ENCODE data around the gene PROK1. TPM values are rescaled to one million over a fixed set of nuclear protein-coding genes. Genes with fewer than 3 reads are reported as not detected.
A peak's percentile ranks its signal among the peaks of the same experiment; 100 is the strongest.

The PROK1 gene
- total and polyA plus RNA-seq, 5 donors from 2014 or later = not detected

- no peak for DNase-seq
- Mint-ChIP-seq H3K4me1 (no peaks in the 10 kb centered on the region), H3K4me3 (no peak overlapping the region), H3K27me3 (peaks cover 5% of the 10 kb centered on the region), H3K9me3 (peaks cover 0 to 1% (median 0%) of the 10 kb centered on the region in 7 donors), H3K36me3 (no peaks in the 10 kb centered on the region), H3K27ac (peak overlapping the region in 1 of 3 donors; percentile 71)
- Histone ChIP-seq H3K4me1 (ENCODE audit: control insufficient read depth, insufficient read depth, low read length, poor library complexity, severe bottlenecking) (no peaks in the 10 kb centered on the region), H3K36me3 (ENCODE audit: control insufficient read depth, insufficient read depth, low read length) (no peaks in the 10 kb centered on the region), H3K27me3 (ENCODE audit: control insufficient read depth, insufficient read depth, low read length) (peaks cover 6% of the 10 kb centered on the region), H3K4me3 (ENCODE audit: low read depth, low read length) (no peak overlapping the region), H3K27ac (ENCODE audit: insufficient read depth, low read length, poor library complexity, severe bottlenecking) (no peak overlapping the region), H3K9me3 (ENCODE audit: control insufficient read depth in 2 of 2, low read length in 2 of 2) (no peaks in the 10 kb centered on the region)
- ATAC-seq (ENCODE audit: low read depth in 2 of 2) = no peak
Measured at GRCh38 chr1:110425612-110426152, 25.3 kb upstream of the PROK1 start.

- Mint-ChIP-seq H3K27me3 (peaks cover 9% of the 10 kb centered on the region), H3K36me3 (no peaks in the 10 kb centered on the region), H3K4me1 (no peaks in the 10 kb centered on the region), H3K4me3 (no peak overlapping the region), H3K27ac (peak overlapping the region in 1 of 3 donors; percentile 32), H3K9me3 (peaks cover 0 to 1% (median 0%) of the 10 kb centered on the region in 7 donors)
- Histone ChIP-seq H3K36me3 (ENCODE audit: control insufficient read depth, insufficient read depth, low read length) (no peaks in the 10 kb centered on the region), H3K27me3 (ENCODE audit: control insufficient read depth, insufficient read depth, low read length) (peaks cover 6% of the 10 kb centered on the region), H3K27ac (ENCODE audit: insufficient read depth, low read length, poor library complexity, severe bottlenecking) (no peak overlapping the region), H3K9me3 (ENCODE audit: control insufficient read depth in 2 of 2, low read length in 2 of 2) (no peaks in the 10 kb centered on the region), H3K4me3 (ENCODE audit: low read depth, low read length) (no peak overlapping the region), H3K4me1 (ENCODE audit: control insufficient read depth, insufficient read depth, low read length, poor library complexity, severe bottlenecking) (no peaks in the 10 kb centered on the region)
- ATAC-seq (ENCODE audit: low read depth in 2 of 2) (no peak), DNase-seq (no peak)
Measured at GRCh38 chr1:110426854-110427253, 24.1 kb upstream of the PROK1 start.

GRCh38 chr1:110428946-110429345 is 22.0 kb upstream of the PROK1 start:
- Mint-ChIP-seq H3K9me3 (peaks cover 0 to 1% (median 0%) of the 10 kb centered on the region in 7 donors), H3K4me3 (no peak overlapping the region), H3K27ac (no peak overlapping the region), H3K27me3 (peaks cover 16% of the 10 kb centered on the region), H3K4me1 (no peaks in the 10 kb centered on the region), H3K36me3 (no peaks in the 10 kb centered on the region)
- no peak for ATAC-seq (ENCODE audit: low read depth in 2 of 2)
- Histone ChIP-seq H3K4me1 (ENCODE audit: control insufficient read depth, insufficient read depth, low read length, poor library complexity, severe bottlenecking) (no peaks in the 10 kb centered on the region), H3K4me3 (ENCODE audit: low read depth, low read length) (no peak overlapping the region), H3K27ac (ENCODE audit: insufficient read depth, low read length, poor library complexity, severe bottlenecking) (no peak overlapping the region), H3K9me3 (ENCODE audit: control insufficient read depth in 2 of 2, low read length in 2 of 2) (no peaks in the 10 kb centered on the region), H3K27me3 (ENCODE audit: control insufficient read depth, insufficient read depth, low read length) (peaks cover 5% of the 10 kb centered on the region), H3K36me3 (ENCODE audit: control insufficient read depth, insufficient read depth, low read length) (no peaks in the 10 kb centered on the region)
- no peak for DNase-seq

GRCh38 chr1:110430366-110430765 is 20.6 kb upstream of the PROK1 start:
- Histone ChIP-seq H3K27me3 (ENCODE audit: control insufficient read depth, insufficient read depth, low read length) (peaks cover 5% of the 10 kb centered on the region), H3K27ac (ENCODE audit: insufficient read depth, low read length, poor library complexity, severe bottlenecking) (no peak overlapping the region), H3K36me3 (ENCODE audit: control insufficient read depth, insufficient read depth, low read length) (no peaks in the 10 kb centered on the region), H3K4me3 (ENCODE audit: low read depth, low read length) (no peak overlapping the region), H3K9me3 (ENCODE audit: control insufficient read depth in 2 of 2, low read length in 2 of 2) (no peaks in the 10 kb centered on the region), H3K4me1 (ENCODE audit: control insufficient read depth, insufficient read depth, low read length, poor library complexity, severe bottlenecking) (no peaks in the 10 kb centered on the region)
- no peak for DNase-seq
- H3K9me3 Mint-ChIP-seq = peaks cover 0 to 1% (median 0%) of the 10 kb centered on the region in 7 donors
- H3K27ac Mint-ChIP-seq = no peak overlapping the region
- no peaks in the 10 kb centered on the region for H3K4me1 Mint-ChIP-seq
- no peak overlapping the region for H3K4me3 Mint-ChIP-seq
- no peak for ATAC-seq (ENCODE audit: low read depth in 2 of 2)
- H3K27me3 Mint-ChIP-seq = peaks cover 16% of the 10 kb centered on the region
- H3K36me3 Mint-ChIP-seq = no peaks in the 10 kb centered on the region

- Histone ChIP-seq H3K27ac (ENCODE audit: insufficient read depth, low read length, poor library complexity, severe bottlenecking) (no peak overlapping the region), H3K27me3 (ENCODE audit: control insufficient read depth, insufficient read depth, low read length) (peaks cover 5% of the 10 kb centered on the region), H3K9me3 (ENCODE audit: control insufficient read depth in 2 of 2, low read length in 2 of 2) (no peaks in the 10 kb centered on the region), H3K36me3 (ENCODE audit: control insufficient read depth, insufficient read depth, low read length) (no peaks in the 10 kb centered on the region), H3K4me1 (ENCODE audit: control insufficient read depth, insufficient read depth, low read length, poor library complexity, severe bottlenecking) (no peaks in the 10 kb centered on the region), H3K4me3 (ENCODE audit: low read depth, low read length) (no peak overlapping the region)
- Mint-ChIP-seq H3K27ac (no peak overlapping the region), H3K4me1 (no peaks in the 10 kb centered on the region), H3K36me3 (no peaks in the 10 kb centered on the region), H3K27me3 (peaks cover 16% of the 10 kb centered on the region), H3K4me3 (no peak overlapping the region), H3K9me3 (no peaks in the 10 kb centered on the region)
- ATAC-seq (ENCODE audit: low read depth in 2 of 2) = no peak
- DNase-seq = no peak
Measured at GRCh38 chr1:110430901-110431300, 20.0 kb upstream of the PROK1 start.

GRCh38 chr1:110433213-110433612 is 17.7 kb upstream of the PROK1 start:
- peaks cover 11% of the 10 kb centered on the region for H3K27me3 Mint-ChIP-seq
- no peak for DNase-seq
- H3K4me3 ChIP-seq (ENCODE audit: low read depth, low read length) = no peak overlapping the region
- H3K4me1 ChIP-seq (ENCODE audit: control insufficient read depth, insufficient read depth, low read length, poor library complexity, severe bottlenecking) = no peaks in the 10 kb centered on the region
- no peaks in the 10 kb centered on the region for H3K9me3 ChIP-seq (ENCODE audit: control insufficient read depth in 2 of 2, low read length in 2 of 2)
- no peaks in the 10 kb centered on the region for H3K36me3 Mint-ChIP-seq
- no peaks in the 10 kb centered on the region for H3K4me1 Mint-ChIP-seq
- H3K27ac ChIP-seq (ENCODE audit: insufficient read depth, low read length, poor library complexity, severe bottlenecking) = no peak overlapping the region
- no peak overlapping the region for H3K4me3 Mint-ChIP-seq
- no peaks in the 10 kb centered on the region for H3K9me3 Mint-ChIP-seq
- ATAC-seq (ENCODE audit: low read depth in 2 of 2) = no peak
- H3K27ac Mint-ChIP-seq = no peak overlapping the region
- peaks cover 5% of the 10 kb centered on the region for H3K27me3 ChIP-seq (ENCODE audit: control insufficient read depth, insufficient read depth, low read length)
- H3K36me3 ChIP-seq (ENCODE audit: control insufficient read depth, insufficient read depth, low read length) = no peaks in the 10 kb centered on the region

- Histone ChIP-seq H3K4me1 (ENCODE audit: control insufficient read depth, insufficient read depth, low read length, poor library complexity, severe bottlenecking) (no peaks in the 10 kb centered on the region), H3K36me3 (ENCODE audit: control insufficient read depth, insufficient read depth, low read length) (no peaks in the 10 kb centered on the region), H3K9me3 (ENCODE audit: control insufficient read depth in 2 of 2, low read length in 2 of 2) (no peaks in the 10 kb centered on the region), H3K27ac (ENCODE audit: insufficient read depth, low read length, poor library complexity, severe bottlenecking) (no peak overlapping the region), H3K27me3 (ENCODE audit: control insufficient read depth, insufficient read depth, low read length) (peaks cover 5% of the 10 kb centered on the region), H3K4me3 (ENCODE audit: low read depth, low read length) (no peak overlapping the region)
- no peak overlapping the region for H3K4me3 Mint-ChIP-seq
- no peak for ATAC-seq (ENCODE audit: low read depth in 2 of 2)
- H3K27me3 Mint-ChIP-seq = peaks cover 15% of the 10 kb centered on the region
- DNase-seq = no peak
- H3K36me3 Mint-ChIP-seq = no peaks in the 10 kb centered on the region
- H3K9me3 Mint-ChIP-seq = no peaks in the 10 kb centered on the region
- no peak overlapping the region for H3K27ac Mint-ChIP-seq
- no peaks in the 10 kb centered on the region for H3K4me1 Mint-ChIP-seq
Measured at GRCh38 chr1:110433803-110434202, 17.1 kb upstream of the PROK1 start.

GRCh38 chr1:110434946-110435345 is 16.0 kb upstream of the PROK1 start:
- Histone ChIP-seq H3K36me3 (ENCODE audit: control insufficient read depth, insufficient read depth, low read length) (no peaks in the 10 kb centered on the region), H3K27me3 (ENCODE audit: control insufficient read depth, insufficient read depth, low read length) (peaks cover 5% of the 10 kb centered on the region), H3K9me3 (ENCODE audit: control insufficient read depth in 2 of 2, low read length in 2 of 2) (no peaks in the 10 kb centered on the region), H3K4me3 (ENCODE audit: low read depth, low read length) (no peak overlapping the region), H3K27ac (ENCODE audit: insufficient read depth, low read length, poor library complexity, severe bottlenecking) (no peak overlapping the region), H3K4me1 (ENCODE audit: control insufficient read depth, insufficient read depth, low read length, poor library complexity, severe bottlenecking) (no peaks in the 10 kb centered on the region)
- Mint-ChIP-seq H3K36me3 (no peaks in the 10 kb centered on the region), H3K4me1 (no peaks in the 10 kb centered on the region), H3K4me3 (no peak overlapping the region), H3K9me3 (no peaks in the 10 kb centered on the region), H3K27me3 (peaks cover 22% of the 10 kb centered on the region), H3K27ac (no peak overlapping the region)
- no peak for DNase-seq
- ATAC-seq (ENCODE audit: low read depth in 2 of 2) = no peak
